IMR-90 (cell line): Measurements from ENCODE around the gene MAGI1.

Source experiments
- BHLHE40 ChIP-seq: fragments of 150-350 bp; IDR thresholded peaks from 2 replicates; pipeline ENCODE4 v1.6.1; 2016; ENCODE audit warnings: mild to moderate bottlenecking, low read depth, low read length
- FOS ChIP-seq: fragments of 150-350 bp; IDR thresholded peaks from 2 replicates; pipeline ENCODE4 v1.6.1; 2016; ENCODE audit warnings: low read depth, low read length
- MAFK ChIP-seq: IDR thresholded peaks from 2 replicates; pipeline ENCODE4 v1.6.1; 2012; ENCODE audit warnings: low read depth, low read length, improper control_type of control experiment
- MXI1 ChIP-seq: IDR thresholded peaks from 2 replicates; pipeline ENCODE4 v1.6.1; 2012; ENCODE audit warnings: low read depth, mild to moderate bottlenecking, low read length, moderate library complexity, borderline replicate concordance
- NFE2L2 ChIP-seq: fragments of 150-350 bp; IDR thresholded peaks from 2 replicates; pipeline ENCODE4 v1.6.1; 2016; ENCODE audit warnings: low read depth, mild to moderate bottlenecking, low read length
- POLR2A ChIP-seq: IDR thresholded peaks from 2 replicates; pipeline ENCODE4 v1.6.1; 2012; ENCODE audit warnings: mild to moderate bottlenecking, low read depth, low read length
- RAD21 ChIP-seq: IDR thresholded peaks from 2 replicates; pipeline ENCODE4 v1.6.1; 2012; ENCODE audit warnings: low read length, improper control_type of control experiment
- SMC3 ChIP-seq: fragments of 150-350 bp; IDR thresholded peaks from 2 replicates; pipeline ENCODE4 v1.6.1; 2016; ENCODE audit warnings: low read depth, mild to moderate bottlenecking, antibody characterized with exemption, low read length, moderate library complexity
- TF ChIP-seq, protein P1 (sequence below): conservative IDR thresholded peaks from 2 replicates; pipeline ENCODE4 v1.5.1; 2012; ENCODE audit warnings: mild to moderate bottlenecking, low read depth, low read length, improper control_type of control experiment
- TF ChIP-seq, protein P2 (sequence below): fragments of 150-350 bp; IDR thresholded peaks from 2 replicates; pipeline ENCODE4 v1.6.1; 2016; ENCODE audit warnings: low read depth, mild to moderate bottlenecking, low read length, moderate library complexity, borderline replicate concordance
- TF ChIP-seq, protein P3 (sequence below): fragments of 150-350 bp; IDR thresholded peaks from 2 replicates; pipeline ENCODE4 v1.6.1; 2017; ENCODE audit warnings: mild to moderate bottlenecking, antibody characterized with exemption, low read length, low read depth

DNA sequence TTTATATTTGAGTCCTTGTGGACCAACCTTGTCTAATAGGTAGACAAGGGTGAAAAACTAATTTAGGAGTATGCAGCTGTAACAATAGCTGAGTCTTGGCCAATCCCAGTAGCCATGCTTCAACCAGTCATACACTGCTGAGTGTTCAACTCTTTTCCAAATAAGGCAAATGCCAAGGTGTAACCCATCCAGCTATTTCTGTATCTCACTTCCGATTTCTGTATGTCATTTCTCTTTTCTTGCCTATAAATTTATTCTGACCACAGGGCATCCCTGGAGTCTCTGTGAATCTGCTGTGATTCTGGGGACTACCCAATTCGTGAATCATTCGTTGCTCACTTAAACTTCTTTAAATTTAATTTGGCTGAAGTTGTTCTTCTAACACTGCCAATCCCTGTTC is 93.2 kb downstream of the MAGI1 start:
- TF ChIP-seq, protein P1, sequence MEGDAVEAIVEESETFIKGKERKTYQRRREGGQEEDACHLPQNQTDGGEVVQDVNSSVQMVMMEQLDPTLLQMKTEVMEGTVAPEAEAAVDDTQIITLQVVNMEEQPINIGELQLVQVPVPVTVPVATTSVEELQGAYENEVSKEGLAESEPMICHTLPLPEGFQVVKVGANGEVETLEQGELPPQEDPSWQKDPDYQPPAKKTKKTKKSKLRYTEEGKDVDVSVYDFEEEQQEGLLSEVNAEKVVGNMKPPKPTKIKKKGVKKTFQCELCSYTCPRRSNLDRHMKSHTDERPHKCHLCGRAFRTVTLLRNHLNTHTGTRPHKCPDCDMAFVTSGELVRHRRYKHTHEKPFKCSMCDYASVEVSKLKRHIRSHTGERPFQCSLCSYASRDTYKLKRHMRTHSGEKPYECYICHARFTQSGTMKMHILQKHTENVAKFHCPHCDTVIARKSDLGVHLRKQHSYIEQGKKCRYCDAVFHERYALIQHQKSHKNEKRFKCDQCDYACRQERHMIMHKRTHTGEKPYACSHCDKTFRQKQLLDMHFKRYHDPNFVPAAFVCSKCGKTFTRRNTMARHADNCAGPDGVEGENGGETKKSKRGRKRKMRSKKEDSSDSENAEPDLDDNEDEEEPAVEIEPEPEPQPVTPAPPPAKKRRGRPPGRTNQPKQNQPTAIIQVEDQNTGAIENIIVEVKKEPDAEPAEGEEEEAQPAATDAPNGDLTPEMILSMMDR: no peak
- no peak for TF ChIP-seq POLR2A
- no peak for TF ChIP-seq NFE2L2
- TF ChIP-seq RAD21: no peak
- no peak for TF ChIP-seq FOS
- no peak for TF ChIP-seq BHLHE40
- TF ChIP-seq MAFK: no peak
- TF ChIP-seq SMC3: no peak
- TF ChIP-seq, protein P2, sequence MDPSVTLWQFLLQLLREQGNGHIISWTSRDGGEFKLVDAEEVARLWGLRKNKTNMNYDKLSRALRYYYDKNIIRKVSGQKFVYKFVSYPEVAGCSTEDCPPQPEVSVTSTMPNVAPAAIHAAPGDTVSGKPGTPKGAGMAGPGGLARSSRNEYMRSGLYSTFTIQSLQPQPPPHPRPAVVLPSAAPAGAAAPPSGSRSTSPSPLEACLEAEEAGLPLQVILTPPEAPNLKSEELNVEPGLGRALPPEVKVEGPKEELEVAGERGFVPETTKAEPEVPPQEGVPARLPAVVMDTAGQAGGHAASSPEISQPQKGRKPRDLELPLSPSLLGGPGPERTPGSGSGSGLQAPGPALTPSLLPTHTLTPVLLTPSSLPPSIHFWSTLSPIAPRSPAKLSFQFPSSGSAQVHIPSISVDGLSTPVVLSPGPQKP: no peak
- TF ChIP-seq MXI1: no peak
- TF ChIP-seq, protein P3, sequence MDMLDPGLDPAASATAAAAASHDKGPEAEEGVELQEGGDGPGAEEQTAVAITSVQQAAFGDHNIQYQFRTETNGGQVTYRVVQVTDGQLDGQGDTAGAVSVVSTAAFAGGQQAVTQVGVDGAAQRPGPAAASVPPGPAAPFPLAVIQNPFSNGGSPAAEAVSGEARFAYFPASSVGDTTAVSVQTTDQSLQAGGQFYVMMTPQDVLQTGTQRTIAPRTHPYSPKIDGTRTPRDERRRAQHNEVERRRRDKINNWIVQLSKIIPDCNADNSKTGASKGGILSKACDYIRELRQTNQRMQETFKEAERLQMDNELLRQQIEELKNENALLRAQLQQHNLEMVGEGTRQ: no peak
